ENCODE data around the gene KRTAP1-3.
"Not testable (repeated sequence)": the region's sequence is repeated elsewhere in the genome, so short reads cannot be mapped to it uniquely, and the experiment has no call there.

Gene KRTAP1-3

GRCh38 chr17:41009936-41010335, 24.7 kb downstream of the KRTAP1-3 start:
- no peak for DNase-seq (ENCODE audit: low read depth)

DNA sequence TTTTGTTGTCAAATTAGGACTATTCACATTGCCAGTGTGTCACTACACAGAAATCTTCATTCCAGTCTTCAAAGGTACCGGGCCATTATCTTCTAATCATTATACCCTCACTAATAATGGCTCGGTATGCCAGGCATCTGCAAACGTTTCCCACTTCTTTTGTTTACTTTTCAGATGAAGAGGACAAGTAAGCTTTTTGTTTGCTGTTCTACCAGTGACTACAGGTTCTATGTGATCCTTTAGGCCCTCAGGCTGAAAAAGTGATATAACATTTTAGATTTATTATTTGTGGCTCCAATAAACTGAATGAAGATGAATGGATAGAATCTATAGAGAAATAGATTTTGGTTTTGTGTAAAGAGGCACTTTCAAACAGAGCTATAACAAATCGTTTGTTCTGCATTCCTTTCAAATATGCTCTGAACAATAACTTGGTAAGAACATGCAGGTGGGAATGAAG, 25.3 kb downstream of the KRTAP1-3 start:
- DNase-seq (ENCODE audit: low read depth) = peak; percentile 12

DNA sequence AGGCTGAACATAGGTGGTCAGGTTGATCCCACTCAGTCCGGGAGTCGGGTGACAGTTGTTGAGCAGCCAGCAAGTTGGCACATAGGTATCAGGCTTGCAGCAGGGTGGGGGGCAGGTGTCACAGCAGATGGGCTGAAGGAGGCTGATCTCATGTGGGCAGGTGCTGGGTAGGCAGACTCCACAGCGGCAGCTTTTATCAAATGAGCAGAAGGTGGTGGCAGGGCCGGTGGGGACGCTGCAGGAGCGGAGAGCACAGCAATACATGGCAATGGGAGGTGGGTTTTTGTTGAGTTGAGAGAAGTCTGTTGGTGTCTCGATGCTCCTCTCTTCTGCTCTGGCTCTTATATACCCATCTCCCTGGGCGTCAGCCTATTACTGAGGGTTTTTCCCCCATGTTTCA, 25.9 kb downstream of the KRTAP1-3 start, which contains the start of gene KRTAP3-1:
TSS of gene KRTAP3-1 (minus strand) at position 318 of the 400 bp plus-strand sequence. CDS start at position 264, 54 bp downstream.
- no peak for DNase-seq (ENCODE audit: low read depth)

- no peak for DNase-seq (ENCODE audit: low read depth)
Observed at GRCh38 chr17:41004397-41004796, 30.3 kb downstream of the KRTAP1-3 start.

GRCh38 chr17:41003926-41004325, 30.7 kb downstream of the KRTAP1-3 start:
- no peak for DNase-seq (ENCODE audit: low read depth)

DNA sequence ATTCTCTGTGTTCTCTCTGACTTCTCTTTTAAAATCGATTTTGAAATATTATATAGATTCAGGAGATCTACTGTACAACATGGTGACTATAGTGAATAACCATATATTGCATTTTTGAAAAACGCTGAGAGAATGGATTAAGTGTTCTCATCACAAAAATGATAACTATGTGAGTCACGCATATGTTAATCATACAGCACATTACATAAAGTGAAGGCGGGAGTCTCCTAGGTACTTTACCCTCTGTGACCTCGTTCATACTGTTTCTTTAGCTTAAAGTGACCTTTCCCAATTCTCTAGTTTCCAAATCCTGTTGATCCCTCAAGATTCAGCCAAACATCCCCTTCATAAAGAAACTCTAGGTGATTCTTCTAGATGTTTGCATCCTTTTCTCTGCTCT, 31.9 kb downstream of the KRTAP1-3 start:
- no peak for DNase-seq (ENCODE audit: low read depth)

DNA sequence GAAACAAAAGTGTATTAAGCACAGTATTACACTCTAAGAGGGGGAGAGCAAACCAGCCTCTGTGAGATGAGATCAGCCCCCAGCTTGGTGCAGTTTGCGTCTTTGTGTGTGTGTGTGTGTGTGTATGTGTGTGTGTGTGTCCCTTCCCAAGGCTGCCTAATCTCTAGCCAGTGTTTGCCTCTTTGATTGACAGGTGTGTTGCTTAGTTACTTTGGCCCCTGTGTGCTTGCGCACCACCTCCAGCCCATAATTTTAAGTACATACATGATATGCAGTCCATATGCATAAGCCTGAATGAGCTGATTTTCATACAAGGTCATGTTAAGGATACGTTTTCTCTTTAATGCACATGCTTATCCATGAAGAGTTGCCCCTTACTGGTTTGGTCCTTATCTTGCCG, 32.9 kb downstream of the KRTAP1-3 start:
- no peak for DNase-seq (ENCODE audit: low read depth)

DNA sequence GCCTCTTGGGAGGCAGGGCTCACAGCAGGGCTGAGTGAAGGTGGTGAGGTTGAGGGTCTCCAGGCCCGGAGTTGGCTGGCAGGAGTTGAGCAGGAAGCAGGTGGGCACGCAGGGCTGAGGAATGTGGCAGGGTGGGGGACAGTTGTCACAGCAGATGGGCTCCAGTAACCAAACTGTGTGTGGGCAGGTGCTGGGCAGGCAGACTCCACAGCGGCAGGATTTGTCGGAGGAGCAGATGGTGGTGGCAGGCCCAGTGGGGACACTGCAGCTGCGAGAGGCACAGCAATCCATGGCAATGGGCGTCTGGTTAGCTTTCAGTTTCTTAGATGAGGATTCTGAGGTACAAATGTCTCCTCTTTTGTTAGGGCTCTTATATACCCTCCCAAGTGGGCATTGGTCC, 35.1 kb downstream of the KRTAP1-3 start, which contains the start of gene KRTAP3-2:
TSS of gene KRTAP3-2 (minus strand) at position 344 of the 400 bp plus-strand sequence. CDS start at position 291, 53 bp downstream.
- DNase-seq (ENCODE audit: low read depth) = not testable (repeated sequence)

DNA sequence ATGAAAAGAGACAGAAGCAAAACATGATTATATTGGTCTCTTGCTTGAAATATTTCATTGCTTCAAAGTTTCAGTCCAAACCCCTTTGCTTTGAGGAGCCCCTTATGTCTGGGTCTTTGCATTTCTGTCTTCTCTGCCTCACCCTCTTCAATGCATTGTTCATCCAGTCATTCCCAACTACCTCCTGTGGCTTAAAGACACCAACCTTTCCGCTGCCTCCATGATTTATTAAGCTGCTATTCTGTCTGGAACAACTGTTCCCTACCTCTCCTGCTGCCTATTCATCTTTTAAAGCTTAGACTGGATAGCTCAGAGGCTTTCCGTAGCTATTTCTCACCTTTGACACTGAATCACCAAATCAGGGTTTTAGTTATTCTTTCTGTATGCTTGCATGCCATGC, 37.3 kb downstream of the KRTAP1-3 start:
- DNase-seq (ENCODE audit: low read depth) = no peak

- DNase-seq (ENCODE audit: low read depth) = no peak
Observed at GRCh38 chr17:40996829-40997228, 37.8 kb downstream of the KRTAP1-3 start.

GRCh38 chr17:40995116-40995515, 39.6 kb downstream of the KRTAP1-3 start:
- no peak for DNase-seq (ENCODE audit: low read depth)

GRCh38 chr17:40993839-40994238, 40.8 kb downstream of the KRTAP1-3 start, which contains the start of gene KRTAP3-3:
Gene KRTAP3-3, minus strand, starts transcription at chr17:40994164. Its CDS starts 67 bp downstream, at chr17:40994097.
- DNase-seq (ENCODE audit: low read depth) = no peak

GRCh38 chr17:40993084-40993483, 41.6 kb downstream of the KRTAP1-3 start:
- no peak for DNase-seq (ENCODE audit: low read depth)

DNA sequence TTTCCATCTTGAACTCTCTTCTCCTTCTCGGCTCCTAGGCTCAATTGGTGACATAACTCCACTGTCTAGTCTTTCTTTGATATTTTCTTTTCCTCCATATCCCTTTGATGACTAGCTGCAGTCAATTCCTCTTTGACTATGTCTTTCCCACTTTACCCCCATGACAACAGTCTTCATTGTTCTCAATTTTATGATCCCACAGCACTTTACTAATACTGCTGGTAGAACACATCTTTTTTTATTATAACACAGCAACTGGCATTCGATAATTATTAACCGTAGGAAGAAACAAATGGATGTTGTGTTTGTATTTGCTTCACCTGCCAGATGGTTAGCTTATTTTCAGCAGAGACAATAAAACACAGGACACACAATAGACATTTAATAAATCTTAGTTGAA, 42.0 kb downstream of the KRTAP1-3 start:
- no peak for DNase-seq (ENCODE audit: low read depth)

GRCh38 chr17:40986920-40987319, 47.8 kb downstream of the KRTAP1-3 start:
- no peak for DNase-seq (ENCODE audit: low read depth)

DNA sequence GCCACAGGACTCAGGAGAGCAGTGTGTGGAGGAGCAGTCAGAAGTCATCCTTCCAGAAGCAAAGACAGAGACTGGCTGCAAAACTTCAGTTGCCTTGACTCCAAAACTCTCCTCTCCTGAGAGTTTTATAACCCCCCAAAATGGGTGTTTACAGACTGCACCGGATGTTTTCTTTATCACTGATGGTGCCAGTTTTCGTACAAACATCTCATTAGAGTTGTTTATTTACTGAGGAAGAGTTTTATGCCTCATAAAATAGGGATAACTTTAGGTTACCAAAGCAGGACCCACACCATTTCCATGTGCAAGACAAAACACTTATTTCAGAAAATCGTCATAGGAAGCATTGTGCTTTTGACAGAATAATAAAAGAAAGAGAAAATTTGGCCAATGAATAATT, 50.4 kb downstream of the KRTAP1-3 start, which contains the start of gene KRT40:
TSS of gene KRT40 (minus strand) at position 101 of the 400 bp plus-strand sequence. CDS start at position 48, 53 bp downstream.
- no peak for DNase-seq (ENCODE audit: low read depth)

All from EH (cell line).